CD14-positive monocyte (primary cell): ENCODE results near the gene LLGL2. TPM values are rescaled to one million over a fixed set of nuclear protein-coding genes. Genes with fewer than 3 reads are reported as not detected.

Experiments used
- DNase-seq, 3 donors: peaks; one replicate each; pipeline ENCODE4 v3.0.0-alpha.2; 2011 to 2022
- H2AFZ ChIP-seq: 2 replicates; pipeline ENCODE4 v1.6.0; 2012; ENCODE audit warnings: mild to moderate bottlenecking, low read depth, low read length, inconsistent platforms; ENCODE audit not compliant: insufficient read depth, poor library complexity, severe bottlenecking
- H3K27ac ChIP-seq, 2 donors: 1 replicate in 1 of 2; 2 replicates in 1 of 2; pipeline ENCODE4 v1.5.1; 2012 to 2013; ENCODE audit warnings: low read length in 2 of 2, control low read depth in 1 of 2, inconsistent platforms in 1 of 2, low read depth in 1 of 2, mild to moderate bottlenecking in 1 of 2
- H3K27me3 ChIP-seq, 2 donors: one replicate each; pipeline versions ENCODE4 v1.6.0 to v1.6.1; 2011 to 2013; ENCODE audit warnings: low read length in 2 of 2; ENCODE audit not compliant: control insufficient read depth in 2 of 2, insufficient read depth in 2 of 2
- H3K36me3 ChIP-seq, 2 donors: replicated peaks in 1 of 2; 1 replicate in 1 of 2; 2 replicates in 1 of 2; pipeline versions ENCODE4 v1.5.1 to v1.6.1; 2012 to 2013; ENCODE audit warnings: low read length in 2 of 2, control low read depth in 1 of 2, inconsistent platforms in 1 of 2, mild to moderate bottlenecking in 1 of 2; ENCODE audit not compliant: insufficient read depth in 2 of 2, control insufficient read depth in 1 of 2
- H3K4me1 ChIP-seq, 2 donors: 1 replicate in 1 of 2; 2 replicates in 1 of 2; pipeline versions ENCODE4 v1.5.1 to v1.6.1; 2012 to 2013; ENCODE audit warnings: low read length in 2 of 2, control low read depth in 1 of 2, inconsistent platforms in 1 of 2, mild to moderate bottlenecking in 1 of 2, moderate library complexity in 1 of 2; ENCODE audit not compliant: insufficient read depth in 2 of 2, control insufficient read depth in 1 of 2
- H3K4me2 ChIP-seq: replicated peaks from 2 replicates; pipeline ENCODE3; 2012; ENCODE audit warnings: low read length, moderate library complexity, mild to moderate bottlenecking; ENCODE audit not compliant: poor library complexity, severe bottlenecking; ENCODE audit errors: extremely low read depth
- H3K4me3 ChIP-seq, 3 experiments: fragments of 200-600 bp in 1 of 3; sonication (generic) in 1 of 3; replicated peaks in 1 of 3; 1 replicate in 2 of 3; 2 replicates in 1 of 3; pipeline ENCODE4 v1.5.1; 2011 to 2013; ENCODE audit warnings: low read length in 3 of 3, mild to moderate bottlenecking in 3 of 3, control low read depth in 2 of 3, low read depth in 2 of 3, inconsistent platforms in 1 of 3, moderate library complexity in 1 of 3
- H3K79me2 ChIP-seq: 2 replicates; pipeline ENCODE4 v1.6.0; 2012; ENCODE audit warnings: mild to moderate bottlenecking, control low read depth, inconsistent platforms, low read length, moderate library complexity; ENCODE audit not compliant: insufficient read depth
- H3K9ac ChIP-seq: 2 replicates; pipeline ENCODE4 v1.6.0; 2017; ENCODE audit warnings: low read length, mild to moderate bottlenecking; ENCODE audit not compliant: insufficient read depth, poor library complexity, severe bottlenecking
- H3K9me3 ChIP-seq, 2 donors: replicated peaks in 1 of 2; 1 replicate in 1 of 2; 2 replicates in 1 of 2; pipeline versions ENCODE4 v1.5.1 to v1.6.1; 2012 to 2013; ENCODE audit warnings: low read length in 2 of 2, control low read depth in 1 of 2; ENCODE audit not compliant: control insufficient read depth in 1 of 2, insufficient read depth in 1 of 2
- H4K20me1 ChIP-seq: 2 replicates; pipeline ENCODE4 v1.6.0; 2012; ENCODE audit warnings: mild to moderate bottlenecking, low read length, control low read depth, moderate library complexity; ENCODE audit not compliant: insufficient read depth
- H3K27ac Mint-ChIP-seq, 7 donors: one replicate each; pipeline ENCODE4 v1.8.0; 2020; ENCODE audit warnings: mild to moderate bottlenecking in 7 of 7, mixed read lengths in 7 of 7, moderate library complexity in 6 of 7, inconsistent platforms in 2 of 7
- H3K27me3 Mint-ChIP-seq, 3 donors: one replicate each; pipeline ENCODE4 v1.8.0; 2021 to 2022; ENCODE audit warnings: low read depth in 3 of 3, mild to moderate bottlenecking in 3 of 3, mixed read lengths in 3 of 3, moderate library complexity in 3 of 3, inconsistent platforms in 1 of 3
- H3K36me3 Mint-ChIP-seq, 2 donors: one replicate each; pipeline ENCODE4 v1.8.0; 2020; ENCODE audit warnings: mixed read lengths in 2 of 2, inconsistent platforms in 1 of 2, mild to moderate bottlenecking in 1 of 2
- H3K4me1 Mint-ChIP-seq: one replicate; pipeline ENCODE4 v1.8.0; 2020; ENCODE audit warnings: mild to moderate bottlenecking, mixed read lengths
- H3K4me3 Mint-ChIP-seq, 2 donors: one replicate each; pipeline ENCODE4 v1.8.0; 2020; ENCODE audit warnings: mild to moderate bottlenecking in 2 of 2, mixed read lengths in 2 of 2, moderate library complexity in 1 of 2
- H3K9me3 Mint-ChIP-seq, 7 donors: one replicate each; pipeline ENCODE4 v1.8.0; 2020 to 2022; ENCODE audit warnings: mixed read lengths in 7 of 7, mild to moderate bottlenecking in 6 of 7, moderate library complexity in 6 of 7, inconsistent platforms in 2 of 7
- CTCF ChIP-seq: fragments of 200-600 bp; IDR thresholded peaks from one replicate; pipeline ENCODE4 v1.8.0; 2022; ENCODE audit warnings: antibody characterized with exemption, mild to moderate bottlenecking
- WGBS: methylation state at CpG from one replicate; pipeline ENCODE4 v1.1.5; 2013; ENCODE audit warnings: missing lambda C conversion rate; ENCODE audit not compliant: insufficient coverage; 5-methylcytosine and 5-hydroxymethylcytosine counted together
- intact Hi-C, 2 donors: fragments of 100-400 bp; cut with micrococcal nuclease; formaldehyde crosslinking; loops; one replicate each; pipeline versions ENCODE4 v1.15.0 to v1.15.1; 2023
- polyA plus RNA-seq, 3 donors: library from polyadenylated mRNA; depleted of rRNA in 1 of 3; unstranded in 2 of 3; stranded (reverse) in 1 of 3; fragments of 300-500 nt in 2 of 3; fragments of >200 nt in 1 of 3; fragmentation: Illumina TruSeq in 2 of 3; gene quantifications; 1 replicate in 2 of 3; 2 replicates in 1 of 3; pipeline ENCODE4 v1.2.3, GENCODE V29; 2012 to 2021

LLGL2 gene
- polyA plus RNA-seq, 3 donors: 4.8 to 7.5 (median 5.5) TPM

- H3K36me3 Mint-ChIP-seq: no peaks in the 10 kb centered on the region
- H3K27ac Mint-ChIP-seq: no peak overlapping the region
- Histone ChIP-seq H3K36me3 (peaks cover 0 to under 1% of the 10 kb centered on the region in 2 donors), H3K4me1 (no peaks in the 10 kb centered on the region), H4K20me1 (no peaks in the 10 kb centered on the region), H3K9ac (no peak overlapping the region), H3K27me3 (no peaks in the 10 kb centered on the region), H2AFZ (no peak overlapping the region), H3K9me3 (no peaks in the 10 kb centered on the region), H3K79me2 (no peaks in the 10 kb centered on the region), H3K27ac (no peak overlapping the region), H3K4me3 (no peak overlapping the region), H3K4me2 (no peak overlapping the region)
- intact Hi-C loops: loop anchor here in 1 of 2 donors (10.0 kb wide), 1 partner anchor 81 kb away; no protein-coding TSS in a partner anchor
- 96% methylated on average over 13 of the region's 15 CpGs for WGBS
- peaks cover 6% of the 10 kb centered on the region for H3K4me1 Mint-ChIP-seq
- TF ChIP-seq CTCF: no peak
- peaks cover 0 to 2% (median 0%) of the 10 kb centered on the region in 7 donors for H3K9me3 Mint-ChIP-seq
- peaks cover 0 to 2% (median 2%) of the 10 kb centered on the region in 3 donors for H3K27me3 Mint-ChIP-seq
- no peak overlapping the region for H3K4me3 Mint-ChIP-seq
- no peak for DNase-seq
Measured at GRCh38 chr17:75505640-75506039, 19.9 kb upstream of the LLGL2 start.

GRCh38 chr17:75506134-75506533, 19.4 kb upstream of the LLGL2 start:
- H3K9ac ChIP-seq: no peak overlapping the region
- Mint-ChIP-seq H3K4me1 (peaks cover 2% of the 10 kb centered on the region), H3K9me3 (peaks cover 0 to 2% (median 0%) of the 10 kb centered on the region in 7 donors), H3K27me3 (peaks cover 0 to 3% (median 2%) of the 10 kb centered on the region in 3 donors), H3K4me3 (no peak overlapping the region), H3K27ac (no peak overlapping the region), H3K36me3 (no peaks in the 10 kb centered on the region)
- intact Hi-C loops: loop anchor here in 1 of 2 donors (10.0 kb wide), 1 partner anchor 81 kb away; no protein-coding TSS in a partner anchor
- no peak overlapping the region for H3K27ac ChIP-seq
- no peaks in the 10 kb centered on the region for H3K4me1 ChIP-seq
- no peaks in the 10 kb centered on the region for H3K79me2 ChIP-seq
- H2AFZ ChIP-seq: no peak overlapping the region
- H3K9me3 ChIP-seq: no peaks in the 10 kb centered on the region
- 71% methylated on average over 16 of the region's 21 CpGs for WGBS
- H3K27me3 ChIP-seq: no peaks in the 10 kb centered on the region
- H3K36me3 ChIP-seq: no peaks in the 10 kb centered on the region
- TF ChIP-seq CTCF: no peak
- H3K4me2 ChIP-seq: no peak overlapping the region
- no peaks in the 10 kb centered on the region for H4K20me1 ChIP-seq
- H3K4me3 ChIP-seq: no peak overlapping the region
- no peak for DNase-seq
